Ramos (cell line): Measurements from ENCODE around the gene XPR1.
"Not testable (repeated sequence)": the region's sequence is repeated elsewhere in the genome, so short reads cannot be mapped to it uniquely, and the experiment has no call there.

Experiments
- in situ Hi-C: fragments of 300-500 bp; cut with MboI; formaldehyde crosslinking; loops from one replicate; pipeline ENCODE4 v1.14.3; 2022; ENCODE audit warnings: low sequenced_read_pairs; ENCODE audit not compliant: unreplicated experiment

Gene XPR1

GRCh38 chr1:180641662-180642061 is 9.8 kb downstream of the XPR1 start:
- in situ Hi-C loops, result no loop called here

DNA sequence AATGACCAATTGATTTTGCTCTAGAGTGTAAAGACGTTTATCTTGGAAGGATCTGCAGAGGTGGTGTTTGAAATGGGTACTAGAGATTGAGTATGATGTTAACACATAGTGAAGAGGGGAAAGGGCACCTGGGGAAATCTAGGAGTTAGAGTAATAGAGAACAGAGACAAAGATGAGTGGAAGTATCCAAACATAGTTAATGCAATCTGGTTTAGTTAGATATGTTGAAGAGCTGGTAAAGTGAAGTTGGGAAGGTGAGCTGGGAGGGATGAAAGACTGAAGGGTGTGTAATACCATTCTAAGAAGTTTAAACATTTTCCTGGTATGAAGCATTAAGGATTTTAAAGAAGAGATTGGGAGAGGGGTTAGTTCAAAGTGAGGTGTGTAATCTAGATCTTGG is 11.0 kb downstream of the XPR1 start:
- in situ Hi-C loops, result no loop called here

DNA sequence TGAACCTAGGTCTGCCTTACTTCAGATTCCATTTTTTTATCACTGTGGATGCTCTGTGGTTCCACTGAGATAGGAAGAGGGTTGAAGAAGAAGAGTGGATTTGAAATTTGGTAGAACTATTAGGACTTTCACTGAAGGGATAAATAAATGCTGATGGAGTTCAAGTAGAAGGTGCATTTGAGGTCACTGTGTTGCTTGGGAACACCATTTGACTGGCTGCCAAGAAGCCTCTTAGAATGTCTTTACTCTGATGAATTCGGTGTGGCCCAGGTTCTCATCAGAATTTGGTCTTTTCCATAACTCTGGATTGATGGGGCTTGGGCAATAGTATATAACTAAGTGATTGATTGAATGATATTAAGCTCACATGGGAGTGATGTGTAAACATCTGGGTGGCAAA is 11.9 kb downstream of the XPR1 start:
- in situ Hi-C loops, result no loop called here

DNA sequence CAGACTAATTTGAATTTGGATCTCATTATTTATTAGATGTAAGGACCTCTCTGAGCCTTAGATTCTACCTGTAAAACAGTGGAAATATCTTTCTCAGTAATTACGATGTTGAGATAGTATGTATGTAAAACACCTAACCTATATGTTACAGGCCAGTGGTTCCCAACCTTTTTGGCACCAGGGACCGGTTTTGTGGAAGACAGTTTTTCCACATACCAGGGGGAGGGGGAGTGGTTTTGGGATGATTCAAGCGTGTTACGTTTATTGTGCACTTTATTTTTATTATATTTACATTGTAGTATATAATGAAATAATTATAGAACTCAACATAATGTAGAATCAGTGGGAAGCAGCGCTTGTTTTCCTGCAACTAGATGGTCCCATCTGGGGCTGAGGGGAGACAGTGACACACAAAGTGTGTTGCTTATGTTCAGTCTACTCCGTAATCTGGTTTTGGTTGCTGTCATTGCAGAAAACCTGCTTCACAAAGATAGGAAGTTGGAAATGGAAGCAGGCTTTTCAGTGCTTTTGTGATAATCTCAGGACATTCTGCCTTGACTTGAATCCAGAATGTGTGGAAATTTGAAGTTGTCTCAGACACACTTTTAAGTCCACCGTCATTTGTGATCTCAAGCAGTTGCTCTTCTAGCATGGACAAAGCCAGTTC is 12.8 kb downstream of the XPR1 start:
- in situ Hi-C loops, result no loop called here

GRCh38 chr1:180645261-180645660 is 13.4 kb downstream of the XPR1 start:
- in situ Hi-C loops, result not testable (repeated sequence)

DNA sequence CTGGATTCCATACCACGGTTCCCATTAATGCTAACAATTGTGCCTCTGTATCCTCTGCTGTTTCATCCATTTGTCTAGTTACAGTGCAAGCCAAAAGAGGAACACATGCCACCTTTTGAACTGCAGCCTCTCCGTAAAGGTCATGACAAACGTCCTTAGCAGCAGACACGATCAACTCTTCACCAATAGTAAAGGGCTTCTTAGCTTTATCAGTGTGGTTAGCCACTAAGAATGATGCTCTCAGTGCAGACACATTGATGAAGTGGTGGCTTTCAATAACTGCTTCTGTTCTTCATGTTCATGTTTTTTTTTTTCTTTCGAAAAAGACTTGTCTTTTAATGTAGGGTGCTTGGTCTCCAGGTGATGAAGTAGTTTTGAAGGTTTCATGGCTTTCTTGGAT is 14.3 kb downstream of the XPR1 start:
- in situ Hi-C loops, result no loop called here

DNA sequence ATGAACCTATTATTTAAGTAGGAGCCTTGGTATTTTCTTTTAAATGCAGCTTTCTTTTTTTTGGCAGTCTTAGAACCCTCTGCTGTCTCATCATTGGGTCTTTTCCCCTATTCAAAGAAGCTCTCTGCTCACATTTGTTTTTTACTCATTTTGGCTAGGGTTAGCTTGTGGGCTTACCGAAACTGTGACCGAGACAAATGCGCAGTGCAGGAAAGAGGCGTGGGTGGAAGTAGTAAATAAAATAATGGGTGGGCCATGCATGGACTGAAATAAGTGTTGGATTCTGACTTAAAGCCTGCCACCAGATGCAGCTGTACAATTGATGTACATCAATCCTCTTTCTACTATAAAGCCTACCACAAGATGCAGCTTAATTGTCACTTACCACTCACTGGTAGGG is 14.7 kb downstream of the XPR1 start:
- in situ Hi-C loops, result no loop called here

- in situ Hi-C loops, result no loop called here
These were observed 21.0 kb downstream of the XPR1 start for GRCh38 chr1:180652792-180653191.

- in situ Hi-C loops, result no loop called here
These were observed 30.9 kb downstream of the XPR1 start for GRCh38 chr1:180662709-180663108.

DNA sequence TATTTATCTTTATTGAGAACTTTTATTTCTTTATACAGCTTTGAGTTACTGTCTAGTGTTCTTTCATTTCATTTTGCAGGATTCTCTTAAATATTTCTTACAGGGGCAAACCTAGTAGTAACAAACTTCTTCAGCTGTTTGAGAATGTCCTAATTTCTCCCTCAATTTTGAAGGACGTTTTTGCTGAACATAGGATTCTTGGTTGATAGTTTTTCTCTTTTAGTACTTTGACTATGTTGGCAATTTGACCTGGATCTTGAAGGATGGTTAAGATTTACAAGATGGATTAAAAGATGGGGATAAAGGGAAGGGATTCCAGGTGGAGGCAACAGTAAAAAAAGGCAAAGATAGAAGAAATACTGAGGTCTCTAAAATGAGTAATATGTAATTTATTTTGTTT is 38.9 kb downstream of the XPR1 start:
- in situ Hi-C loops, result no loop called here

- in situ Hi-C loops, result no loop called here
These were observed 40.3 kb downstream of the XPR1 start for GRCh38 chr1:180672105-180672504.

DNA sequence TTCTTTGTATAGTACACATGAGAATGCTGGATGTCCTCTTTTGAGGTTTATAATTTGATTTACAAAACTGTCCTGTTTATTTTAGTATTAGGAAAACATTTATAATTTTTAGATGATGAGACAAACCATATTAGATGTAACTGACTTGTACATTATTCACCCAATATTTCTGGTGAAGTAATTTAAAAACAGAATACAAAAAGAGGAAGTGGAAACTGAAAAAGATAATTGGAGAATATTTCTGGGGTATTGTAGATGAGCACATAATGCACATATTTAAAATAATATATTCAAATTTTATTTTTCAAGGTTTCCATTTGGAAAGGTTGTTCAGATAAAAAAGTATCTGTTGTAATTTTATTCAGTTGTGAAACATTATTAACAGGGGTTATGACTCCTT is 40.7 kb downstream of the XPR1 start:
- in situ Hi-C loops, result no loop called here

DNA sequence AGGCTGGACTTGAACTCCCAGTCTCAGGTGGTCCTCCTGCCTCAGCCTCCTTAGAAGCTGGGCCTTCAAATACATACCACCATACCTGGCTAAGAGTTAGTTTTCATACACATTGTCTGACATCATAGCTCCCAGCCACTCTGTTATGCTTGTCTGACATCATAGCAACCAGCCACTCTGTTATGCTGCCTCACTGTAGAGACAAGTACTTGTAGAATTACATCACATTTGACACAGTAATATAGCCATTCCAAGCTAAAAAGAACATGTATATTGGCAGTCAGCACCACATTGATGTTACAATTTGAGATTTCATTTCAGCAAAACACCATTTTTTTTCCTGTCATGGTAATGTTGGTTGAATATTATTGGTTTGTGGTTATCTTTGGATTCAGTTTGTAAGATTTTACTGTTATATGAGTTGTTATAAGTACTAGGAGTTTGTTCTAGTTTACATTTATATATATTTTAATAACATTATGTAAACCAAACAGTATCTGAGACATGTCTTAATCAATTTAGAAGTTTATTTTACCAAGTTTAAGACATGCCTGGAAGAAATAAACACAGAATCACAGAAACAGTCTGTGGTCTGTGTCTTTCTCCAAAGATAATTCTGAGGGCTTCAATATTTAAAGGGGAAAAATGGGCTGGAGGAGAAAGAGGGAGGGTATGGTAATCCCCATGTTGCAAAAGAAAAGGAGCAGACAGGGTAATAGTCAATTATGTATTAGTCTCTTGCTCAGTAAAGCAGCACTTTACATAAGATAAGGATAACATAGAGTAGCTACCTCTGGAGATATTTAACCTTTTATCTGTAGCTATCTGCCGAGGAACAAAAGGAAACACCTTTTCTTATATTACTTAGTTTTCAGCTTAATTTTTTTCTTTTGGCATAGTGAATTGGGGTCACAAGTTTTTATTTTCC is 43.0 kb downstream of the XPR1 start:
- in situ Hi-C loops, result no loop called here

DNA sequence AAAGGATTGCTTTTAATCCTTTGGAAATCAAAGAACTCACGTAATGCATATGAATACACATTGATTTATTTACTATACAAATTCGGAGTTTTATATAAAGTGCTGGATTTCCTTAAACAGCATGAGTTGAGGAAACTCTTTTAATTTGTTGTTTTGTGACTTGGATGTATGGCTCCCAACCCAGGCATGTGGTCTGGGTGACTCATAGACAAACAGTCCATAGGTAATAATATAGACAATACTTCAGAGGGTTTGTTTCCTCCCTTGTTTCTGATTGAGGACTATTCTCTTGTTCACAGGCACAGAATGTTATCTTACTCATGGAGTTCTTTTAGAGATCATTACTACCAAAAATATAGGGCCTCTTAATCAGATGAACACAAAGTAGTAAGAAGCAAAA is 43.8 kb downstream of the XPR1 start:
- in situ Hi-C loops, result no loop called here

DNA sequence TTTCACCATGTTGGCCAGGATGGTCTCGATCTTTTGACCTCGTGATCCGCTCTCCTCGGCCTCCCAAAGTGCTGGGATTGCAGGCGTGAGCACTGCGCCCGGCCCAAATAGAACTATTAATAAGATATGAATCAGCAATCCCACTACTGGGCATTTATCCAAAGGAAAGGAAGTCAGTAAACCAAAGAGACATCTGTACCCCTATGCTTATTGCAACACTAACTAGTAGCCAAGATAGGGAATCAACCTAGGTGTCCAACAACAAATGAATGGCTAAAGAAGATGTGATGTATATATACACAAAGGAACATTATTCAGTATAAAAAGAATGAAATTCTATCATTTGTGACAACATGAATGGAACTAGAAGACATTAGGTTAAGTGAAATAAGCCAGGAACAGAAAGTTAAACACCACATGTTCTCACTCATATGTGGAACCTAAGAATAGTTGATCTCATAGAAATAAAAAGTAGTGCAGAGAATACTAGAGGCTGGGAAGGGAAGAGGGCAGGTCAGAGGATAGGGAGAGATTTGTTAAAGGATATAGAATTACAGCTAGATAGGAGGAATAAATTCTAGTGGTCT is 48.8 kb downstream of the XPR1 start:
- in situ Hi-C loops, result no loop called here

- in situ Hi-C loops, result not testable (repeated sequence)
These were observed 51.3 kb downstream of the XPR1 start for GRCh38 chr1:180683117-180683516.

GRCh38 chr1:180691322-180691913 is 59.6 kb downstream of the XPR1 start:
- in situ Hi-C loops, result no loop called here

DNA sequence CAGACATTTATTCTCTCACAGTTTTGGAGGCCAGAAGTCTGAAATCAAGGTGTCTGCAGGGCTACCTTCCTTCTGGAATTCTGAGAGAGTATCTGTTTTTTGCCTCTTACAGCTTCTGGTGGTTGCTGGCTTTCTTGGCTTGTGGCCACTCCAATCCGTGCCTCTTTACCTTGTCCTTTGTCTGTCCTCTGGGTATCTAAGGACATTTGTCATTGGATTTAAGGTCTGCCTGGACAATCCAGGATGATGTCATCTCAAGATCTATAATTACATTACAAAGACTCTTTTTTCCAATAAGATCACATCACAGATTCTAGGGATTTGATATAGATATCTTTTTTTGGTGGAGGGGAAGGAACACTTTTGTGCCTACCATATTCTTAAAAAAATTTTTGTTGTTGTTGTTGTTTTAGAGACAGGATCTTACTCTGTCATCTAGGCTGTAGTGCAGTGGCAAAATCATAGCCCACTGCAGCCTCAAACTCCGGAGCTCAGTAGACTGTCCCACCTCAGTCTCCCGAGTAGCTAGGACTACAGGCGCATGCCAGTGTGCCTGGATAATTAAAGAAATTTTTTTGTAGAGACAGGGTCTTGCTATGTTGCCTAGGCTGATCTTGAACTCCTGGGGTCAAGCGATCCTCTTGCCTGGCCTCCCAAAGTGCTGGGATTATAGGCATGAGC is 61.9 kb downstream of the XPR1 start:
- in situ Hi-C loops, result no loop called here

GRCh38 chr1:180695282-180695681 is 63.5 kb downstream of the XPR1 start:
- in situ Hi-C loops, result no loop called here

- in situ Hi-C loops, result no loop called here
These were observed 64.5 kb downstream of the XPR1 start for GRCh38 chr1:180696361-180696760.
